GM18502 (cell line): Measurements from ENCODE around the gene CFAP53.
"Not testable (repeated sequence)": the region's sequence is repeated elsewhere in the genome, so short reads cannot be mapped to it uniquely, and the experiment has no call there.

Experiments
- ATAC-seq: cut with Tn5 transposase; IDR thresholded peaks from one replicate; pipeline ENCODE4 v1.9.1; 2021; ENCODE audit warnings: mild to moderate bottlenecking; ENCODE audit not compliant: unreplicated experiment, poor library complexity

The CFAP53 gene, protein sequence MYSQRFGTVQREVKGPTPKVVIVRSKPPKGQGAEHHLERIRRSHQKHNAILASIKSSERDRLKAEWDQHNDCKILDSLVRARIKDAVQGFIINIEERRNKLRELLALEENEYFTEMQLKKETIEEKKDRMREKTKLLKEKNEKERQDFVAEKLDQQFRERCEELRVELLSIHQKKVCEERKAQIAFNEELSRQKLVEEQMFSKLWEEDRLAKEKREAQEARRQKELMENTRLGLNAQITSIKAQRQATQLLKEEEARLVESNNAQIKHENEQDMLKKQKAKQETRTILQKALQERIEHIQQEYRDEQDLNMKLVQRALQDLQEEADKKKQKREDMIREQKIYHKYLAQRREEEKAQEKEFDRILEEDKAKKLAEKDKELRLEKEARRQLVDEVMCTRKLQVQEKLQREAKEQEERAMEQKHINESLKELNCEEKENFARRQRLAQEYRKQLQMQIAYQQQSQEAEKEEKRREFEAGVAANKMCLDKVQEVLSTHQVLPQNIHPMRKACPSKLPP

DNA sequence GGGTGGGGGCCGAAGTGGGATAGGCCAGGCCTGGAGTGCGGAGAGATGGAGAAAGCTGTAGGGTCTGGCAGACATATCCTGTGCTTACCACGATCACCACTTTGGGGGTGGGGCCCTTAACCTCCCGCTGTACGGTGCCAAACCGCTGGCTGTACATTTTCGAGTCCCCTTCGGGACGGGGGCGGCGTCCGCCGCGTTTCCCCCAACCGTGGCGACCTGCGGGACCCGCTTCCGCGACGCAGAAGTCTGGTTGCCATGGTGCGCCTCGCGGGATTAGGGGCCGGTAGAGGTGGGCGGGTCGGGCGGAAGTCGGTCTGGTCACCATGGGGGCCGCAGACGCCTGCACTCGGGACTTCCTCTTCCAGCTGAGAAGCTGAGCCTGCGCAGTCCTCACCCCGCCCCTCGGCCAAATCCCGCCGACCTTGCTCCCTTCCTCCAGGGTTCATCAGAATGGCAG, at the start of gene CFAP53:
CFAP53 (minus strand) TSS at position 248 of the 457 bp plus-strand sequence; CDS start at position 157, 91 bp downstream.
- peak; percentile 88 for ATAC-seq

DNA sequence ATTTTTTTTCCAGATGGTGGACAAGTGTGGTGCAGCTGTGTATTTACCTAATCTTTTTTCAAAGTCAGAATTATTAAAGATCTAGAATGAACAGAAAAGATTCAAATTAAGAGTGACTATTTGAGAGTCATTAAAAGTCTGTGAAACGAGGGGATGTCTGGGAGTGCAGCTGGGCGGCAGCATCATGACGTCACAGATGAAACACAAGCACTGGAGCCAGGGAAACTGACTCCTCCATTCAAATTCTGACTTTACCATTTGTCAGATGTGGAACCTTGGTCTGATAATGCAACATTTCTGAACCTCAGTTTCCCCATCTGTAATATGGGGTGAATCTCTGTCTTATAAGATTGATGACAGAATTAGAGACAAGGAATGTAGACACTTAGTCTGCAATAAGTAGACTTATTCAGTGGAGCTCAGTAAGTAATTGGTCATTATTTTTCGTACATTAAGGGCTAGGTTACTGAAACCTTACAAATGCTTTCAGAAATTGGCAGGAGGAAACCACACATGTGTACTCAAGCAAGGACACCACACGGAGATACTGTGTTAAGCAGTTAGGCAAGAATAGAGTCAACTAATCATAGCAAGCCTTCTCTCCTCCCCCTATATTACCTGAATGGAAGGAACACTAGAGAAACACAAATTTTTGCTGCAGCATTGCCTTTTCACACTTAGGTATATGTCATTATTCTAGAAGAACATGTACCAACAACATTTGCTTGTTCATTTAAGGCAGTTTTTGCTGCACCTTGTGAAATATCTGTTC, 49.0 kb upstream of the CFAP53 start:
- ATAC-seq: peak; percentile 81

DNA sequence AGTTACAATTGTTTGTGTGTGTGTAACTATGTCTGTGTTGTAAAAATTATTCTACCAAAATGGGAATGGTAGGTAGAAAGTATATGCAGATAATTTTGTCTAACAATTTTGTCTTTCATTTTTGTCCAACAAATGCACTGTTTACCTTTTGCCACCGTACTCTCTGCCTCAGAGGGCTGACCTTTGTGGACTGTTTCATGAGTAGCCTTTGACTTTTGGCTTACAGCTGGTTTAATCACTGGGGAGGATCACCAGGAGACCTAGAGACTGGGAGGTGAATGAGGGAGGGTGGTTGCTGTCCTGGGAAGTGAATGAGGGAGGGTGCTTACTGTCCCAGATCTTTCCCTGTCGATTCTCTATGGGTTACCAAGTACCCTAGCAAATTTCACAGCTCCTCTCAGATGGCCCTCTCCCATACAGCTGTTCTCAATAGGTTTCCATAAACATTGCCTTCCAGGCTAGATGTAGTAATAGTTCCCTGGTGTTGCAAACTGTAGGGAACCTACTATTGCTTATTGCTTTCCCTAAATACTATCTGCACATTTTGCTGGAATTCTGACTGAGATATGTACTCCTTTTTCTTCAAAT, 47.7 kb upstream of the CFAP53 start:
- ATAC-seq: no peak

DNA sequence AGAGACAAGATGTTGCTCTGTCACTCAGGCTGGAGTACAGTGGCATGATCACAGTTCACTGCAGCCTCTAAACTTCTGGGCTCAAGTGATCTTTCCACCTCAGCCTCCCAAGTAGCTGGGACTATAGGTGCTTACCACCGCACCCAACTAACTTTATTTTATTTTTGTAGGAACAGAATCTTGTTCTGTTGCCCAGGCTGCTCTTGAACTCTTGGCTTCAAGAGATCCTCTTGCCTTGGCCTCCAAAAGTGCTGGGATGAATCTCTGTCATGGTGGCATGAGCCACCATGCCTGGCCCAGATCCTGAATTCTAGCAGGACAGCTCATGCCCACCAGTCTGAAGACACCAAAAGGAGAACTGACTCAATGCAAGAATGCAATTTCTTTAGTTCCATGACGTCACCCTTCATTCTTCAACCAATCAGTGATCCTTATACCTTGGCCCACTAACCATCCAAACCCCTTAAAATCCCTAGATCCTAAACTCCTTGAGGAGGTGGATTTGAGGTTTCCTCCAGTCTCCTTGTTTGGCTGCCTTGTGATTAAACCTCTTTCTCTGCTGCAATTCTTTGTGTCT, 46.8 kb upstream of the CFAP53 start:
- peak; percentile 29 for ATAC-seq

DNA sequence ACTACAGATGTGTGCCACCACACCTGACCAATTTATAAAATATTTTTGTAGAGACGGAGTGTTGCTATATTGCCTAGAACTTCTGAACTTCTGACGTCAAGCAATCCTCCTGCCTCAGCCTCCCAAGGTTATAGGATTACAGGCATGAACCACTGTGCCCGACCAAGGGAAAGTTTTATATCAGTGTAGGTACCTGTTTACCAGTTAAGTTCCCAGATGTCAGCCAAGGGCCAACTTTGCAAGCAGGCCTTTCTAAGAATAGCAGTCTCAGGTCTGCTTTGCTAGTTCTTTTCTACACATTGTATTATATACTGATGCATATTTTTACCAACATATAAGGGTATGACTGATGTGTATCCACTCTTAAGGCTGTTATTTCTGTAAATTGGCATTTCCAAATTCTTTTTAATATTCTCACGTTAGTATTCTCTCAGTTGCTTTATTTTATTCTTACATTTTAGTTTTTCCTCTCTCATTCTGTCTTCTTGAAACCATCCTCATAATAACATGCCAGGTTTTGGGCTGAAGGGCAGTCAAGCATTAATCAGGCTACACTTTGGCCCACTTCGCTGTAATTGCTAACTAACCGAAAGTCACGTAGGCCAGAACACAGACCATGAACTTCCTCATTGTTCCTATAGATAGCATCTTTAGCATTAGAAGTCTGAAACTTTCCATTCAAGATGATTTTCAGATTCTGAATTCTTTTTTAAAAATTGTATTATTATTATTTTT, 46.2 kb upstream of the CFAP53 start:
- peak; percentile 70 for ATAC-seq

DNA sequence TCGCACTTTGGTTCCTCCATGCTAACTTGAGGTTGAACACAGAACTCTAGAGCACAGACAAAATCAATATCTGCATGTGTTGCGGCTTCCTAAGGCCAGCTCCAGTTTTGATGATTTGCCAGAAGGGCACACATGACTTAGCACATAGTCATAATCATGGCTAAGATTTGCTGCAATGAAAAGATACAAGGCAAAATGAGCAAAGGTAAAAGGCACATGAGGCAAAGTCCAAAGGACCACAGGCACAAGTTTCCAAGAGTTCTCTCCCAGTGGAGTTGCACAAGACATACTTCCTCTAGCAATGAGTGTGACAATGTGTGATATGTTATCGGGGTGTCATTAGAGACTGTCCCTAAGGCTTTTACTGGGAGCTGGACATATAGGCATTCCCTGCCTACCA, 45.4 kb upstream of the CFAP53 start:
- no peak for ATAC-seq

DNA sequence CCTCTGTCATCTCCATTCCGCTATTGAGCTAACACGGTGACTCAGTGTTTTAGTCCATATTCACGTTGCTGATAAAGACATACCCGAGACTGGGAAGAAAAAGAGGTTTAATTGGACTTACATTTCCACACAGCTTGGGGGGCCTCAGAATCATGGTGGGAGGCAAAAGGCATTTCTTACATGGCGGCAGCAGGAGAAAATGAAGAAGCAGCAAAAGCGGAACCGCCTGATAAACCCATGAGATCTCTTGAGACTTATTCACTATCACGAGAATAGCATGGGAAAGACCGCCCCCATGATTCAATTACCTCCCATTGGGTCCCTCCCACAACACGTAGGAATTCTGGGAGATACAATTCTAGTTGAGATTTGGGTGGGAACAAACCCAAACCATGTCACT, 43.8 kb upstream of the CFAP53 start:
- ATAC-seq: no peak

DNA sequence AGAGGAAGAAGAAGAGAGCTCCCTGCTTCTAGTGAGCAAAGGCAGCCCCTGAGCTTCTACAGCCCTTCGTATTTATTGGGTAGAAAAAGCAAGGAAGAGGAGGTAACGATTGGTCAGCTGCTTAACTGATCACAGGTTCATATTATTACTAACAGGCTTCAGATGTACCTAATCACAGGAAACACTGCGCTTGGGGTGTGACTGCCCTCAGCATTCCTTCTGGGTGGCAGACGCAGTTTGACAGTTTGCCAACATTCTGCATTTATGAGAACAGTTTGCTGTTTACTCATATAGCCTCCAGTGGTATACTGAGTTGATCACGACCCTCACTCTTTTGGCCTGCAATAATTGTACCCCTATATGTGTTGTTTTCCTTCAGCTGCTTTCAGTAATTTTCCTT, 42.6 kb upstream of the CFAP53 start:
- ATAC-seq: not testable (repeated sequence)

DNA sequence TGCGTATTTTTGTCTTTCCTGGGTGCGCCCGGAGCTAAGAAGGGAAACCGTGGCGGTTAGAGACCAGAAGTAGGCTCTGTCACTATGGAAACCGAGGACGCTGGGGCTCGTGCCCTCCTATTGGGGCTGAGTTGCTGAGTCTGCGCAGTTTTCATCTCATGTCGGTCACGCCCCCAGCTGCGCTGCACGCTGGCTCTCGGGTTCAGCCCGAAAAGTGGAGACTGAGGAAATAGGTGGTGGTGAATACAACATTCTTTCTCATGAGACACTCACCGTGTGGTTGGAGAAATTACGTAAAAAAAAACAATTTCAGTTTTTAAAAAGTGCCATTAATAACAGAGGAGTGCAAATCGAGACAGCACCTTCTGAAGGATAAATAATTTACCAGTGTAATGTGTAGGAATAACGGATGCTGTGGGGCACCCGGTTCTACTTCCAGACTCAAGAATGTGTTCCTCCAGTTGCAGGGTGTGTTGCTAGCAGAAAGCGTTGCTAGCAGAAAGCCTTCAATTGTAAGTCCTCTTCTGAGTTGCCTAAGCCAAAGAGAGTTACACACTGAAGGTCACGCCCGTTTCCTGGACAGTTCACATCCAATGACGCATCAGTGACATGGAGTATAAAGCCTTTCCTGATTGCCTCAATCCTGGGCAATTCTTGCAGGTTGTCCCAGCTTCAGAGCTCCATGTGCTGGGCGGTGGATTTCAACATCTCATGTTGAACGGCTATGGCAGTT, 41.6 kb upstream of the CFAP53 start:
- ATAC-seq: peak; percentile 92

DNA sequence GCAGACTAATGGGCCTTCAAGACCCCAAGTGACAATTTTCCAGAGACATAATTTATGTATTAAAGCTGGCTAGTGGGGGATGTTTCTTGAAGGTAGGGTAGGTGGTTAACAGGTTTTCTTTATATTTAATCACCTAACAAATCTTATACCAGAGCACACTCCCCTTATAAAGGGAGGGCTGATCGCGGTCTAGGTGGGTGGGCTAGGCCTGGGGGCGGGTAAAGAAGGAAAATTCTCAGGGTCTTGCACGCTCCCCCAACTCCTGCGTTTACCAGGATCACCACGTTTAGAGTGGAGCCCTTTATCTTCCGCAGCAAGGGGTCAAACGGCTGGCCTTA, 41.1 kb upstream of the CFAP53 start:
- peak; percentile 9 for ATAC-seq

DNA sequence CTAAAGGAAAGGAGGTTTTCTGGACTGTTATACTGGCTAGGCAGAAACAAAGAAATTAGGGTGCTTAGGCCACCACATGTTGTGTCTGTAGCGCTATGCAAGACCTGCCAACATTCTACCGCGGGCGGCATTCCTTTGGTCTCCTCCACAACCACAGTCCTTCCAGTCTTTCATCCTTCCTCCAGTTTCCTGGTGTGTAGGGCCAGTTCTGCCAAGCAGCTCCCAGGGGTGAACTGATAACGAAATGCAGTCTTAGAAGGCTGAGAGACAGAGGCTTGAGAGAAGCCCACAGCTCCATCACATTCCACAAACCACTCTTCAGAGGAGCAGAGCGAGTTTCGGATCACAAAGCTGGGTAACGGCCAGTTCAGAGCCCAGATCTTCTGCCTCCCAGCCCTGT, 40.6 kb upstream of the CFAP53 start:
- ATAC-seq: no peak

DNA sequence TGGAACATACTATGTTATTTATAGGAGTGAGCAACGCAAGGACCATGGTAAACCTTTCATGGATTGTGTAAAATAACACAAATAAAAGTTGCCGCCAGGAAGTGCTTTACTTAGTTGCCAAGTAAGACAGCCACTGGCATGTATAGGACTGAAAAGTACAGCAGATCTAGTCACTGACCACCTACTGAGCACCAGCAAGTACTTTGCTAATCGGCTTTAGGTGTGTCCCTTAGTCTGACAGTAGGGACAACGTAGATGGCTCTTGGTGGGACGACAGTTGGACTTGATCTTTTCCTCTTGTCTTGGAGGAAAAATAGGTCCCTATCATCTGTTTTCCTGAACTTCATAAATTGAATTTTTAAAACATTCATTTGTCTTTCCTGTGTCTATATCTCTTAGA, 34.8 kb upstream of the CFAP53 start:
- no peak for ATAC-seq

DNA sequence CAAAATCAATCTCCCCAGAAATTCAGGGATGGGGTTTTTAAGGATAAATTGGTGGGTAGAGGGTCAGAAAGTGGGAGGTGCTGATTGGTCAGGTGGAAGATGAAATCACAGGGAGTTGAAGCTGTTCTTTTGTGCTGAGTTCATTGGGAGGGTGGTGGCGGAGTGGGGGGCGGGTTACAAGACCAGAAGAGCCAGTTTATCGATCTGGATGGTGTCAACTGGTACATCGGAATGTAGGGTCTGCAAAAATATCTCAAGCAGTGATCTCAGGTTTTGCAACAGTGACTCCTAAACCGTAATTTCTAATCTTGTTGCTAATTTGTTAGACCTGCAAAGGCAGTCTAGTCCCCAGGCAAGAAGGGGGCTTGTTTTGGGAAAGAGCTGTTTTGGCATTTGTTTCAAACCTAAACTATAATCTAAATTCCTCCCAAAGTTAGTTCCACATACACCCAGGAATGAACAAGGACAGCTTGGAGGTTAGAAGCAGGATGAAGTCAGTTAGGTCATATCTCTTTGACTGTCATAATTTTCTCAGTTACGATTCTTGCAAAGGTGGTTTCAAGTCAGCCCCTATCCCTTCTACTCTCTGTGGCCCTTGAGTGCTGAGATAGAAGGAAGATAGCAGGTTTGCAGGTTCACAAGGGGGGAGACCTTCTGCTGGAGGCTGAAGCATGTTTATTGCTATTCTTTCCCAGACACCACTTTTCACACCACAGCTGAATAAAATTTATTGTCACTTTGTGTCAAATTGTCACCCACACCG, 33.5 kb upstream of the CFAP53 start:
- no peak for ATAC-seq

DNA sequence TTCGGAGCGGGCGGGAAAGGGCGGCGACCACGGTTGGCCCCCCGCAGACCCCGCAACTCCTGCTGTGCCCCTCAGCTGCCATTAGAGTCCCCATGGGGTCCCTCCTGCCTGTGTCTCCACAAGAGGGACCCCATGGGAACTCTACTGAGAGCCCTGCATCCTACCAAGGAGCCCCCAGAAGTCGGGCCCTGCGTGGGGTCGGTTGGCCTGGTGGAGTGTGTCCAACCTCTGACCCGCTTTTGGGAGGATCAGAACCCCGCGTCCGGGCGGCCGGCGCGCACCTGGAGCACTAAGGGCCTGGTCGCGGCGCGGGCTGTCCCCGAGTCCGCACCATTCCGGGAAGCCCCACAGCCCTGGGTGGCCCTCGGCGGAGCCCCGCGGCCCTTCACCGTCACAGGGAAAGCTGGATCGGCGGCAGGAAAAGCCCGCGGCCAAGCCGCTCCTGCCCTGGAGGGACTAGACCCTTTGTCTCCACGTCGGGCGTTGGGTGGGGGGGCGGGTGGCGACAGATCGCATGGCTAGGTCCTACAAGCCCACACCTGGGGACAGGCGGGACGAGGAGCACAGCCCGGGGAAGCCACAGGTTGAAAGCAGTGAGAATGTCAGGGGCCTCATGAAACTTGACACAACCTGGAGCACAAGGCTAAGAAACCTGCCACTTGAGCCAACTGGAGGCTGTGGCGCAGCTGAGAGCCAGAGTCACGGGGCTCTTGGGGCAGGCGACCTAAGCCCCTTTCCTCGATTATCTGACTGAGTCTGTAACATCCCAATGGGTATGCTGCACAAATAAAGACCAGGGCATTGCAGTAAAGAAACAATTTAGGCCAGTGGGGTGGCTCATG, 32.4 kb upstream of the CFAP53 start:
- ATAC-seq: peak; percentile 10

DNA sequence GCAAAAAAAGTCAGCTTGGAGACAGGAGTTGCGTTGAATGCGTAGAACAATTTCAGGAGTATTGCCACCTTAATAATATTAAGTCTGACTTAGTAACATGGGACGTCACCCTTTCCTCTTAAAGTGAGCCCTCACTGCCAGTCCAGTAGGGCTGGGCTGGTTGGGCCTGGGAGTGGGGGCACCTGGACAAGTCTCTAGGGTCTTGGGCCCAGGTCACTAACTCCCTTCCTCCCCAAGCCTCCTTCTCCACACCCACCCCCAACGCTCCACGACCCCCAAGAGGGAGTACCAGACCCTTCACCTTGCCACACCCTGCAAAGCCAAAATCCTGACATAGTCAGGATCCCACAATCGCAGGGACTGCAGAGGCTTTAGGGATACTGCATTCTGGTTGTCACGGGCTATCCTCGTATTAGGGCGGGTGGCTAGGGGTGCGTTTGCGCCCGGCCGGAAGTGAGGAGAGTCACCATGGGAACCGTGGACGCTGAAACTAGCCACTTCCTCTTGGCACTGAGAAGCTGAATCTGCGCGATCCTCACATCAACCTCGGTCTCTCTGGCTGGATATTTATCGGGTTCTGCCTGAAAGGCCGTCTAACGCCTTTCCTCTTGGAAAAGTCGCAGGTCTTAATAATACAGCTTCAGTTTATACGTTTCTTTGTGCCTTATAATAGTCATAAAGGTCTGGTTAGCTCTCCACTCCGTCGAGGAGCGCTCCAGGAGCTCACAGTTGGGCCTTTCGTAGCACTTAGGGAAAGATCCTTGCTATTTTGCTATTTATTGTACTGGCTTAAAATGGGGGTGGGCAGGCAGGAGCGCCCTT, 31.5 kb upstream of the CFAP53 start:
- ATAC-seq: peak; percentile 100

DNA sequence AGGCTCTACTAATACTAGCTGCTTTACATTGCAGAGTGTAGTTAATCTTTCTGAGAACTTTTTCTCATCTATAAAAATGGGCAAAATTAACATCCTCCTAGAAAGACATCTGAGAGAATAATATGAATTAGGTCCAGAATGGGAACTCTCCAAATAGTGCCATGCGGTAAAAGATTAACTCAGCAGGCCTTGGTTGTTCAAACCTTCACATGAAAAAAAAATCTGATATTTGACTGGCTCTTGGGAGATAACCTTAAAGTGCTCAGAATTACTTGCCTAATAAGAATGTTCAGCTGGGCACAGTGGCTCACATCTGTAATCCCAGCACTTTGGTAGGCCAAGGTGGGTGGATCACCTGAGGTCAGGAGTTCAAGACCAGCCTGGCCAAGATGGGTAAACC, 26.7 kb upstream of the CFAP53 start:
- no peak for ATAC-seq

DNA sequence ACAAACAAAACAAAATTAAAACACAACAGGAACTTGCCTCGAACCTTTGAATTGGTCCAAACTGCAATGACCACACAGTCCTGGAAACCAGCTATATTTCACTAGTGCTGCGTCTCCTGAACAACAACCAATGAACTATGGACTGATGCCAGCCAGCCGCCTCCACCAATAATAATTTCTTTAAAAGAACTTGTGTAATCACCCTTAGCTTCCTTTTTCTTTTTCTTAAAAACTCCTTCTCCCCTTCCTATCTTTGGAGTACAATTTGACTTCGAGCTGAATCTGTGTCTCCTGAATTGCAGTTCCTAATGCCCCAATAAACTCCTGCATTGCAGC, 22.8 kb upstream of the CFAP53 start:
- no peak for ATAC-seq
